ENCODE measurements around the gene RBMXL2.

DNA sequence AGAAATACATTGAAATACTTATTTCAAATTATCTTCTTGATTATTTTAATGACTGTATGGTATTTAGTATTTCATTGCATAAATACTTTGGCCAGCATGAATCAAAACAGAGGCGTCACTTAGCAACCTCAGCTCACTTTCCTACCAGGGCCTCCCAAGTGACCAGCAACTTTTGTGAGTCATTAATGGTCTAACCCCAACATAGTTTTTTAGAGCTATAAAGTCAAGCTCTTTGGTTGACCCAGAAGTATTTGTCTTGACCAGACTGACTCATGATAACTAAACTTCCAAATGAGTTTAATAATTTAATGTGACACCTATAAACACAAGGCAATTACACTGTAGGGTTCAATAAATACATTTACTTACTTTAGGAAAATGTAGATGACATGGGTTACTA is 27.9 kb upstream of the RBMXL2 start:
- no peak for TF ChIP-seq POLR2A (IDR thresholded peaks at IDR 0.05)
- TF ChIP-seq, protein P1, sequence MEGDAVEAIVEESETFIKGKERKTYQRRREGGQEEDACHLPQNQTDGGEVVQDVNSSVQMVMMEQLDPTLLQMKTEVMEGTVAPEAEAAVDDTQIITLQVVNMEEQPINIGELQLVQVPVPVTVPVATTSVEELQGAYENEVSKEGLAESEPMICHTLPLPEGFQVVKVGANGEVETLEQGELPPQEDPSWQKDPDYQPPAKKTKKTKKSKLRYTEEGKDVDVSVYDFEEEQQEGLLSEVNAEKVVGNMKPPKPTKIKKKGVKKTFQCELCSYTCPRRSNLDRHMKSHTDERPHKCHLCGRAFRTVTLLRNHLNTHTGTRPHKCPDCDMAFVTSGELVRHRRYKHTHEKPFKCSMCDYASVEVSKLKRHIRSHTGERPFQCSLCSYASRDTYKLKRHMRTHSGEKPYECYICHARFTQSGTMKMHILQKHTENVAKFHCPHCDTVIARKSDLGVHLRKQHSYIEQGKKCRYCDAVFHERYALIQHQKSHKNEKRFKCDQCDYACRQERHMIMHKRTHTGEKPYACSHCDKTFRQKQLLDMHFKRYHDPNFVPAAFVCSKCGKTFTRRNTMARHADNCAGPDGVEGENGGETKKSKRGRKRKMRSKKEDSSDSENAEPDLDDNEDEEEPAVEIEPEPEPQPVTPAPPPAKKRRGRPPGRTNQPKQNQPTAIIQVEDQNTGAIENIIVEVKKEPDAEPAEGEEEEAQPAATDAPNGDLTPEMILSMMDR (IDR thresholded peaks at IDR 0.05): no peak

Data from right lobe of liver (tissue), 4 donors.